GM12878 (cell line): ENCODE data around the gene WWP2.

Source experiments
- CTCF ChIP-seq, 3 experiments: IDR thresholded peaks in 2 of 3; conservative IDR thresholded peaks in 1 of 3; 2 replicates each; pipeline ENCODE4 v1.5.1; 2011; ENCODE audit warnings: low read depth in 3 of 3, low read length in 3 of 3, mild to moderate bottlenecking in 3 of 3, control low read depth in 2 of 3, moderate library complexity in 2 of 3, inconsistent platforms in 1 of 3, mixed read lengths in 1 of 3; ENCODE audit not compliant: control insufficient read depth in 2 of 3, insufficient read depth in 1 of 3; ENCODE audit errors: extremely low read depth in 1 of 3
- EZH2 ChIP-seq: IDR thresholded peaks from 2 replicates; pipeline ENCODE4 v1.6.1; 2012; ENCODE audit warnings: low read depth, mild to moderate bottlenecking, control low read depth, inconsistent platforms, low read length, borderline replicate concordance; ENCODE audit not compliant: control insufficient read depth
- JUND ChIP-seq: IDR thresholded peaks from 2 replicates; pipeline ENCODE4 v1.6.1; 2012; ENCODE audit warnings: low read depth, mild to moderate bottlenecking, low read length, improper control_type of control experiment, moderate library complexity
- REST ChIP-seq: IDR thresholded peaks from 2 replicates; pipeline ENCODE4 v1.6.1; 2012; ENCODE audit warnings: mild to moderate bottlenecking, low read depth, low read length
- TF ChIP-seq, protein P1 (sequence below): fragments of 450-650 bp; IDR thresholded peaks from 2 replicates; pipeline ENCODE4 v1.6.1; 2017; ENCODE audit warnings: mild to moderate bottlenecking, moderate library complexity

- no peak for TF ChIP-seq EZH2
- TF ChIP-seq REST: no peak
- no peak for TF ChIP-seq JUND
- TF ChIP-seq CTCF (IDR thresholded peaks at IDR 0.05 in 2 of 3, conservative IDR thresholded peaks at IDR 0.05 in 1 of 3; ENCODE audit: control insufficient read depth in 2 of 3, extremely low read depth in 1 of 3, insufficient read depth in 1 of 3, low read depth in 3 of 3, low read length in 3 of 3): no peak
- TF ChIP-seq, protein P1, sequence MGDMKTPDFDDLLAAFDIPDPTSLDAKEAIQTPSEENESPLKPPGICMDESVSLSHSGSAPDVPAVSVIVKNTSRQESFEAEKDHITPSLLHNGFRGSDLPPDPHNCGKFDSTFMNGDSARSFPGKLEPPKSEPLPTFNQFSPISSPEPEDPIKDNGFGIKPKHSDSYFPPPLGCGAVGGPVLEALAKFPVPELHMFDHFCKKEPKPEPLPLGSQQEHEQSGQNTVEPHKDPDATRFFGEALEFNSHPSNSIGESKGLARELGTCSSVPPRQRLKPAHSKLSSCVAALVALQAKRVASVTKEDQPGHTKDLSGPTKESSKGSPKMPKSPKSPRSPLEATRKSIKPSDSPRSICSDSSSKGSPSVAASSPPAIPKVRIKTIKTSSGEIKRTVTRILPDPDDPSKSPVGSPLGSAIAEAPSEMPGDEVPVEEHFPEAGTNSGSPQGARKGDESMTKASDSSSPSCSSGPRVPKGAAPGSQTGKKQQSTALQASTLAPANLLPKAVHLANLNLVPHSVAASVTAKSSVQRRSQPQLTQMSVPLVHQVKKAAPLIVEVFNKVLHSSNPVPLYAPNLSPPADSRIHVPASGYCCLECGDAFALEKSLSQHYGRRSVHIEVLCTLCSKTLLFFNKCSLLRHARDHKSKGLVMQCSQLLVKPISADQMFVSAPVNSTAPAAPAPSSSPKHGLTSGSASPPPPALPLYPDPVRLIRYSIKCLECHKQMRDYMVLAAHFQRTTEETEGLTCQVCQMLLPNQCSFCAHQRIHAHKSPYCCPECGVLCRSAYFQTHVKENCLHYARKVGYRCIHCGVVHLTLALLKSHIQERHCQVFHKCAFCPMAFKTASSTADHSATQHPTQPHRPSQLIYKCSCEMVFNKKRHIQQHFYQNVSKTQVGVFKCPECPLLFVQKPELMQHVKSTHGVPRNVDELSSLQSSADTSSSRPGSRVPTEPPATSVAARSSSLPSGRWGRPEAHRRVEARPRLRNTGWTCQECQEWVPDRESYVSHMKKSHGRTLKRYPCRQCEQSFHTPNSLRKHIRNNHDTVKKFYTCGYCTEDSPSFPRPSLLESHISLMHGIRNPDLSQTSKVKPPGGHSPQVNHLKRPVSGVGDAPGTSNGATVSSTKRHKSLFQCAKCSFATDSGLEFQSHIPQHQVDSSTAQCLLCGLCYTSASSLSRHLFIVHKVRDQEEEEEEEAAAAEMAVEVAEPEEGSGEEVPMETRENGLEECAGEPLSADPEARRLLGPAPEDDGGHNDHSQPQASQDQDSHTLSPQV: no peak
Measured at GRCh38 chr16:69941251-69942098, 179.3 kb downstream of the WWP2 start.
